ENCODE measurements around the gene RAPGEF4.

- TF ChIP-seq POLR2A (IDR thresholded peaks at IDR 0.05), result no peak
- TF ChIP-seq, protein P1, sequence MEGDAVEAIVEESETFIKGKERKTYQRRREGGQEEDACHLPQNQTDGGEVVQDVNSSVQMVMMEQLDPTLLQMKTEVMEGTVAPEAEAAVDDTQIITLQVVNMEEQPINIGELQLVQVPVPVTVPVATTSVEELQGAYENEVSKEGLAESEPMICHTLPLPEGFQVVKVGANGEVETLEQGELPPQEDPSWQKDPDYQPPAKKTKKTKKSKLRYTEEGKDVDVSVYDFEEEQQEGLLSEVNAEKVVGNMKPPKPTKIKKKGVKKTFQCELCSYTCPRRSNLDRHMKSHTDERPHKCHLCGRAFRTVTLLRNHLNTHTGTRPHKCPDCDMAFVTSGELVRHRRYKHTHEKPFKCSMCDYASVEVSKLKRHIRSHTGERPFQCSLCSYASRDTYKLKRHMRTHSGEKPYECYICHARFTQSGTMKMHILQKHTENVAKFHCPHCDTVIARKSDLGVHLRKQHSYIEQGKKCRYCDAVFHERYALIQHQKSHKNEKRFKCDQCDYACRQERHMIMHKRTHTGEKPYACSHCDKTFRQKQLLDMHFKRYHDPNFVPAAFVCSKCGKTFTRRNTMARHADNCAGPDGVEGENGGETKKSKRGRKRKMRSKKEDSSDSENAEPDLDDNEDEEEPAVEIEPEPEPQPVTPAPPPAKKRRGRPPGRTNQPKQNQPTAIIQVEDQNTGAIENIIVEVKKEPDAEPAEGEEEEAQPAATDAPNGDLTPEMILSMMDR (IDR thresholded peaks at IDR 0.05), result no peak
- no peak for TF ChIP-seq EP300 (IDR thresholded peaks at IDR 0.05)
Measured at GRCh38 chr2:172829229-172829628, 93.6 kb downstream of the RAPGEF4 start.

Measured in tibial nerve (tissue), 4 donors.